DND-41 (cell line): Measurements from ENCODE around the gene CELA2A.

Experiments
- ATAC-seq: fragments of 200-7000 bp; cut with Tn5 transposase; 3 replicates; pipeline ENCODE4 v1.9.1; 2021; ENCODE audit warnings: low read depth; ENCODE audit not compliant: insufficient read depth
- DNase-seq: peaks from one replicate; pipeline ENCODE4 v3.0.0-alpha.2; 2020
- H2AFZ ChIP-seq: 2 replicates; pipeline ENCODE4 v1.6.0; 2012; ENCODE audit warnings: low read depth, low read length
- H3K27ac ChIP-seq: 2 replicates; pipeline ENCODE4 v1.5.1; 2012; ENCODE audit warnings: low read length, inconsistent platforms
- H3K27me3 ChIP-seq: fragments of 200-600 bp; sonication (generic); 2 replicates; pipeline ENCODE4 v1.6.0; 2012; ENCODE audit warnings: low read length, mild to moderate bottlenecking, inconsistent platforms; ENCODE audit not compliant: insufficient read depth, poor library complexity
- H3K36me3 ChIP-seq: 2 replicates; pipeline ENCODE4 v1.5.1; 2012; ENCODE audit warnings: low read length, inconsistent platforms; ENCODE audit not compliant: insufficient read depth
- H3K4me1 ChIP-seq: 2 replicates; pipeline ENCODE4 v1.5.1; 2012; ENCODE audit warnings: mild to moderate bottlenecking, low read length; ENCODE audit not compliant: insufficient read depth
- H3K4me2 ChIP-seq: 2 replicates; pipeline ENCODE4 v1.6.0; 2012; ENCODE audit warnings: mild to moderate bottlenecking, moderate library complexity, low read length, inconsistent platforms; ENCODE audit not compliant: insufficient read depth
- H3K4me3 ChIP-seq, 2 experiments: fragments of 200-600 bp in 1 of 2; shearing (Covaris generic) in 1 of 2; 2 replicates each; pipeline ENCODE4 v1.5.1; 2012 to 2016; ENCODE audit warnings: inconsistent platforms in 2 of 2, low read length in 2 of 2, mild to moderate bottlenecking in 2 of 2, low read depth in 1 of 2, moderate library complexity in 1 of 2
- H3K79me2 ChIP-seq: 2 replicates; pipeline ENCODE4 v1.6.0; 2012; ENCODE audit warnings: low read length, inconsistent platforms; ENCODE audit not compliant: insufficient read depth
- H3K9ac ChIP-seq: 2 replicates; pipeline ENCODE4 v1.6.0; 2012; ENCODE audit warnings: low read depth, mild to moderate bottlenecking, inconsistent platforms, low read length, moderate library complexity
- H3K9me3 ChIP-seq: 2 replicates; pipeline ENCODE4 v1.5.1; 2012; ENCODE audit warnings: low read length, moderate library complexity, mild to moderate bottlenecking, inconsistent platforms; ENCODE audit not compliant: insufficient read depth, severe bottlenecking
- H4K20me1 ChIP-seq: 2 replicates; pipeline ENCODE4 v1.6.0; 2012; ENCODE audit warnings: low read length; ENCODE audit not compliant: insufficient read depth
- CTCF ChIP-seq: IDR thresholded peaks from 2 replicates; pipeline ENCODE4 v1.5.1; 2012; ENCODE audit warnings: borderline replicate concordance, low read length, moderate library complexity, mild to moderate bottlenecking; ENCODE audit not compliant: poor library complexity, severe bottlenecking; ENCODE audit errors: extremely low read depth
- EZH2 ChIP-seq: IDR thresholded peaks from 3 replicates; pipeline ENCODE4 v1.6.1; 2012; ENCODE audit warnings: borderline replicate concordance, low read depth, mild to moderate bottlenecking, moderate library complexity, low read length, inconsistent platforms; ENCODE audit not compliant: severe bottlenecking

Gene CELA2A

GRCh38 chr1:15418806-15419515 is 37.6 kb upstream of the CELA2A start:
- TF ChIP-seq CTCF = no peak
- no peak for TF ChIP-seq EZH2
- Histone ChIP-seq H3K4me3 (no peak overlapping the region), H3K4me1 (peaks cover 28% of the 10 kb centered on the region), H3K9ac (no peak overlapping the region), H4K20me1 (peaks cover 67% of the 10 kb centered on the region), H2AFZ (no peak overlapping the region), H3K9me3 (peaks cover 2% of the 10 kb centered on the region), H3K36me3 (peaks cover 13% of the 10 kb centered on the region; the same call in 1 of the 2 replicates), H3K4me2 (no peak overlapping the region), H3K79me2 (peaks cover 20% of the 10 kb centered on the region), H3K27me3 (no peaks in the 10 kb centered on the region), H3K27ac (no peak overlapping the region)
- DNase-seq = no peak
- ATAC-seq = no peak

GRCh38 chr1:15420853-15421465 is 35.6 kb upstream of the CELA2A start:
- peaks cover 65% of the 10 kb centered on the region for H4K20me1 ChIP-seq
- peaks cover 2% of the 10 kb centered on the region for H3K9me3 ChIP-seq
- peaks cover 10% of the 10 kb centered on the region for H3K36me3 ChIP-seq
- H3K27ac ChIP-seq = no peak overlapping the region
- H3K4me2 ChIP-seq = no peak overlapping the region
- DNase-seq (no peak), ATAC-seq (no peak)
- H2AFZ ChIP-seq = no peak overlapping the region
- H3K27me3 ChIP-seq = no peaks in the 10 kb centered on the region
- H3K4me1 ChIP-seq = peaks cover 18% of the 10 kb centered on the region
- no peak overlapping the region for H3K4me3 ChIP-seq
- H3K9ac ChIP-seq = no peak overlapping the region
- TF ChIP-seq EZH2 = no peak
- no peak for TF ChIP-seq CTCF
- H3K79me2 ChIP-seq = peaks cover 20% of the 10 kb centered on the region

- Histone ChIP-seq H3K36me3 (peaks cover 27% of the 10 kb centered on the region), H4K20me1 (peaks cover 56% of the 10 kb centered on the region), H3K4me1 (no peaks in the 10 kb centered on the region), H3K9ac (no peak overlapping the region), H3K27ac (no peak overlapping the region), H3K79me2 (peaks cover 20% of the 10 kb centered on the region), H3K4me3 (no peak overlapping the region), H3K4me2 (no peak overlapping the region), H2AFZ (no peak overlapping the region), H3K27me3 (no peaks in the 10 kb centered on the region), H3K9me3 (peaks cover 2% of the 10 kb centered on the region)
- no peak for TF ChIP-seq CTCF
- TF ChIP-seq EZH2 = no peak
- DNase-seq (no peak), ATAC-seq (no peak)
These were observed 33.7 kb upstream of the CELA2A start for GRCh38 chr1:15422871-15423270.
